Loucy (cell line): ENCODE measurements around the gene CLDND2.

Experiments used
- CTCF ChIP-seq: fragments of 200-600 bp; sonication (generic); conservative IDR thresholded peaks from 2 replicates; pipeline ENCODE4 v1.5.1; 2014; ENCODE audit warnings: mild to moderate bottlenecking, antibody characterized with exemption, low read length
- EZH2phosphoT487 ChIP-seq: fragments of 200-600 bp; IDR thresholded peaks from 2 replicates; pipeline ENCODE4 v1.6.1; 2018; ENCODE audit warnings: antibody characterized with exemption, mild to moderate bottlenecking, moderate library complexity, borderline replicate concordance

GRCh38 chr19:51394050-51394836 is 25.4 kb upstream of the CLDND2 start:
- TF ChIP-seq CTCF: 0 out of 2 replicates have a peak, but pooled peaks have one; percentile 2
- no peak for TF ChIP-seq EZH2phosphoT487
